ENCODE data around the gene BAD. TPM values are rescaled to one million over a fixed set of nuclear protein-coding genes. Genes with fewer than 3 reads are reported as not detected.
"Not testable (repeated sequence)": the region's sequence is repeated elsewhere in the genome, so short reads cannot be mapped to it uniquely, and the experiment has no call there.

BAD gene
- total and polyA plus RNA-seq, 10 of the 15 experiments (the other 5 are each of a cell fraction or from before 2014, with no cell fraction given), result 1.5 to 67.2 (median 39.6) TPM

DNA sequence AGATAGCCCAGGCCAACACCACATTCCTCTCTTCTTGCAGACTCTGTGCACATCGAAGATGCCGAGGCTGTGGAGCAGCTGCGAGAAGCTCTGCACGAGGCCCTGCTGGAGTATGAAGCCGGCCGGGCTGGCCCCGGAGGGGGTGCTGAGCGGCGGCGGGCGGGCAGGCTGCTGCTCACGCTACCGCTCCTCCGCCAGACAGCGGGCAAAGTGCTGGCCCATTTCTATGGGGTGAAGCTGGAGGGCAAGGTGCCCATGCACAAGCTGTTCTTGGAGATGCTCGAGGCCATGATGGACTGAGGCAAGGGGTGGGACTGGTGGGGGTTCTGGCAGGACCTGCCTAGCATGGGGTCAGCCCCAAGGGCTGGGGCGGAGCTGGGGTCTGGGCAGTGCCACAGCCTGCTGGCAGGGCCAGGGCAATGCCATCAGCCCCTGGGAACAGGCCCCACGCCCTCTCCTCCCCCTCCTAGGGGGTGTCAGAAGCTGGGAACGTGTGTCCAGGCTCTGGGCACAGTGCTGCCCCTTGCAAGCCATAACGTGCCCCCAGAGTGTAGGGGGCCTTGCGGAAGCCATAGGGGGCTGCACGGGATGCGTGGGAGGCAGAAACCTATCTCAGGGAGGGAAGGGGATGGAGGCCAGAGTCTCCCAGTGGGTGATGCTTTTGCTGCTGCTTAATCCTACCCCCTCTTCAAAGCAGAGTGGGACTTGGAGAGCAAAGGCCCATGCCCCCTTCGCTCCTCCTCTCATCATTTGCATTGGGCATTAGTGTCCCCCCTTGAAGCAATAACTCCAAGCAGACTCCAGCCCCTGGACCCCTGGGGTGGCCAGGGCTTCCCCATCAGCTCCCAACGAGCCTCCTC lies 31.4 kb upstream of the BAD start:
- H3K27me3 ChIP-seq (replicated peaks in 1 of 2; ENCODE audit: control insufficient read depth in 2 of 2, insufficient read depth in 2 of 2, low read length in 1 of 2); H3K27ac ChIP-seq (ENCODE audit: control insufficient read depth, insufficient read depth); H3K9me3 ChIP-seq (replicated peaks; ENCODE audit: control insufficient read depth, insufficient read depth, low read length); H4K20me1 ChIP-seq (ENCODE audit: control insufficient read depth, insufficient read depth); H2AFZ ChIP-seq (ENCODE audit: control insufficient read depth, low read depth, low read length); BruUV-seq (replicated peaks); ATAC-seq; in situ Hi-C loops (cut with MboI); H3K36me3 ChIP-seq (ENCODE audit: control insufficient read depth in 2 of 2, insufficient read depth in 2 of 2, low read length in 1 of 2); H3K4me1 ChIP-seq (ENCODE audit: control insufficient read depth, insufficient read depth, low read length); DNase-seq (ENCODE audit: low read depth, low spot score); H3K9ac ChIP-seq (ENCODE audit: control insufficient read depth, insufficient read depth, low read length); FAIRE-seq: not testable (repeated sequence)
- Histone ChIP-seq H3K4me2 (ENCODE audit: control insufficient read depth, insufficient read depth) (peak overlapping the region; percentile 88), H3K4me3 (peak overlapping the region; percentile 80), H3K79me2 (ENCODE audit: control insufficient read depth, insufficient read depth, low read length) (peaks cover 28% of the 10 kb centered on the region)
- RAD21 ChIA-PET (ENCODE audit: unreplicated experiment), result interaction anchor here (0.5 to 5.6 kb wide), 5 partner anchors 16 to 487 kb away, joined by 3 to 176 read pairs (median 57); partner anchors contain the start of gene RPS6KA4
- SMC1A ChIA-PET (ENCODE audit: uncharacterized antibody, unreplicated experiment), result interaction anchor here (5.3 kb wide), 1 partner anchor 17 kb away, joined by 71 read pairs; no protein-coding TSS in a partner anchor
- intact Hi-C loops (cut with micrococcal nuclease; ENCODE audit: unreplicated experiment), result loop anchor here (2.0 to 5.0 kb wide), 2 partner anchors 41 to 133 kb away; partner anchors contain the start of gene RPS6KA4
- CTCF ChIA-PET, result interaction anchor here (0.7 to 5.9 kb wide), 4 partner anchors 13 to 420 kb away, joined by 3 to 228 read pairs (median 96); partner anchors contain the start of genes CCDC88B and ESRRA
- POLR2A ChIA-PET, result interaction anchor here (0.5 to 3.5 kb wide), 5 partner anchors 11 to 777 kb away, joined by 6 to 42 read pairs (median 23); partner anchors contain the start of genes CCDC88B, ESRRA and FKBP2
- TF ChIP-seq POLR2A (IDR thresholded peaks at IDR 0.05; ENCODE audit: low read depth, low read length), result peak; percentile 58; the same call in 1 of the 2 replicates
- WGBS (ENCODE audit: insufficient coverage, insufficient replicate concordance, low lambda C conversion rate, missing lambda C conversion rate), result 79% methylated on average over 23 of the region's 25 CpGs

DNA sequence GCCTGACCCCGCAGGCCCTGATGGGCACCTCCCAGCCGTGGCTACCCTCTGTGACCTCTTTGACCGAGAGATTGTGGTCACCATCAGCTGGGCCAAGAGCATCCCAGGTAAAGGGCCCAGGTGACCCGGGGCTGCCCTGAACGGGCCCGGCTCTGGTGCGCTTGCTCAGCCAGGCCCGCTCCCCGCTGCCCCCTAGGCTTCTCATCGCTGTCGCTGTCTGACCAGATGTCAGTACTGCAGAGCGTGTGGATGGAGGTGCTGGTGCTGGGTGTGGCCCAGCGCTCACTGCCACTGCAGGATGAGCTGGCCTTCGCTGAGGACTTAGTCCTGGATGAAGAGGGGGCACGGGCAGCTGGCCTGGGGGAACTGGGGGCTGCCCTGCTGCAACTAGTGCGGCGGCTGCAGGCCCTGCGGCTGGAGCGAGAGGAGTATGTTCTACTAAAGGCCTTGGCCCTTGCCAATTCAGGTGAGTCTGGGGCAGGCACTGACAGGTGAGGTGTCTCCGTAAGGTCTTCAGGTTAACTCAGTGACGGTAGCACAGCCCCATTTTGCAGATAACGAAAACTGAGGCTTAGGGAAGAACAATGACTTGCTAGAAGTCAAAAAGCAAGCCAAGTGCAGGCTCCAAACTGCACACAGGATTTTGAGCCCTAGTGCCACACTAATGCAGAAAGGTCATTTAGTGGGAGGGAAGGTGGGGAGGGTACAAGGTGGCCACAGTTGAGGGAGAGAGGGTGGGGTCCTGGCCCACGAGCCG lies 30.5 kb upstream of the BAD start:
- H3K4me1 ChIP-seq (ENCODE audit: control insufficient read depth, insufficient read depth, low read length), result peaks cover 9% of the 10 kb centered on the region
- no peak for FAIRE-seq
- ChIA-PET POLR2A (interaction anchor here (3.2 kb wide), 1 partner anchor 24 kb away, joined by 37 read pairs; the partner anchor contains the start of gene CCDC88B), RAD21 (ENCODE audit: unreplicated experiment) (interaction anchor here (5.6 kb wide), 1 partner anchor 42 kb away, joined by 176 read pairs; the partner anchor contains the start of gene RPS6KA4), SMC1A (ENCODE audit: uncharacterized antibody, unreplicated experiment) (no interaction called here), CTCF (interaction anchor here (5.5 to 5.9 kb wide), 2 partner anchors 21 to 39 kb away, joined by 143 to 228 read pairs; partner anchors contain the start of gene CCDC88B)
- no peak for ATAC-seq
- no peak overlapping the region for H3K4me2 ChIP-seq (ENCODE audit: control insufficient read depth, insufficient read depth)
- no peak for DNase-seq (ENCODE audit: low read depth, low spot score)
- 97% methylated on average over 24 of the region's 24 CpGs for WGBS (ENCODE audit: insufficient coverage, insufficient replicate concordance, low lambda C conversion rate, missing lambda C conversion rate)
- TF ChIP-seq TCF3 (IDR thresholded peaks at IDR 0.05; ENCODE audit: borderline replicate concordance, insufficient read depth, low read depth, low read length) (no peak), BCL11A (IDR thresholded peaks at IDR 0.05; ENCODE audit: low read depth, low read length) (no peak), JUND (IDR thresholded peaks at IDR 0.05; ENCODE audit: low read depth, low read length) (no peak), RUNX3 (IDR thresholded peaks at IDR 0.05; ENCODE audit: low read length) (no peak), HDAC2 (IDR thresholded peaks at IDR 0.05) (no peak), CHD2 (IDR thresholded peaks at IDR 0.05; ENCODE audit: borderline replicate concordance, low read depth, low read length) (no peak)
- TF ChIP-seq, protein P1, sequence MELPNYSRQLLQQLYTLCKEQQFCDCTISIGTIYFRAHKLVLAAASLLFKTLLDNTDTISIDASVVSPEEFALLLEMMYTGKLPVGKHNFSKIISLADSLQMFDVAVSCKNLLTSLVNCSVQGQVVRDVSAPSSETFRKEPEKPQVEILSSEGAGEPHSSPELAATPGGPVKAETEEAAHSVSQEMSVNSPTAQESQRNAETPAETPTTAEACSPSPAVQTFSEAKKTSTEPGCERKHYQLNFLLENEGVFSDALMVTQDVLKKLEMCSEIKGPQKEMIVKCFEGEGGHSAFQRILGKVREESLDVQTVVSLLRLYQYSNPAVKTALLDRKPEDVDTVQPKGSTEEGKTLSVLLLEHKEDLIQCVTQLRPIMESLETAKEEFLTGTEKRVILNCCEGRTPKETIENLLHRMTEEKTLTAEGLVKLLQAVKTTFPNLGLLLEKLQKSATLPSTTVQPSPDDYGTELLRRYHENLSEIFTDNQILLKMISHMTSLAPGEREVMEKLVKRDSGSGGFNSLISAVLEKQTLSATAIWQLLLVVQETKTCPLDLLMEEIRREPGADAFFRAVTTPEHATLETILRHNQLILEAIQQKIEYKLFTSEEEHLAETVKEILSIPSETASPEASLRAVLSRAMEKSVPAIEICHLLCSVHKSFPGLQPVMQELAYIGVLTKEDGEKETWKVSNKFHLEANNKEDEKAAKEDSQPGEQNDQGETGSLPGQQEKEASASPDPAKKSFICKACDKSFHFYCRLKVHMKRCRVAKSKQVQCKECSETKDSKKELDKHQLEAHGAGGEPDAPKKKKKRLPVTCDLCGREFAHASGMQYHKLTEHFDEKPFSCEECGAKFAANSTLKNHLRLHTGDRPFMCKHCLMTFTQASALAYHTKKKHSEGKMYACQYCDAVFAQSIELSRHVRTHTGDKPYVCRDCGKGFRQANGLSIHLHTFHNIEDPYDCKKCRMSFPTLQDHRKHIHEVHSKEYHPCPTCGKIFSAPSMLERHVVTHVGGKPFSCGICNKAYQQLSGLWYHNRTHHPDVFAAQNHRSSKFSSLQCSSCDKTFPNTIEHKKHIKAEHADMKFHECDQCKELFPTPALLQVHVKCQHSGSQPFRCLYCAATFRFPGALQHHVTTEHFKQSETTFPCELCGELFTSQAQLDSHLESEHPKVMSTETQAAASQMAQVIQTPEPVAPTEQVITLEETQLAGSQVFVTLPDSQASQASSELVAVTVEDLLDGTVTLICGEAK (IDR thresholded peaks at IDR 0.05; ENCODE audit: borderline replicate concordance), result no peak
- in situ Hi-C loops (cut with MboI) (no loop called here), intact Hi-C loops (cut with micrococcal nuclease; ENCODE audit: unreplicated experiment) (loop anchor here (5.0 kb wide), 1 partner anchor 42 kb away; the partner anchor contains the start of gene RPS6KA4)
- peaks cover 28% of the 10 kb centered on the region for H3K79me2 ChIP-seq (ENCODE audit: control insufficient read depth, insufficient read depth, low read length)
- H3K36me3 ChIP-seq (ENCODE audit: control insufficient read depth in 2 of 2, insufficient read depth in 2 of 2, low read length in 1 of 2), result peaks cover 0 to 8% of the 10 kb centered on the region in 2 experiments; a peak in 3 of 4 replicates
- H3K9ac ChIP-seq (ENCODE audit: control insufficient read depth, insufficient read depth, low read length), result no peak overlapping the region
- no peak overlapping the region for H3K4me3 ChIP-seq
- BruUV-seq (replicated peaks), result no TSS peak
- H3K27me3 ChIP-seq (replicated peaks in 1 of 2; ENCODE audit: control insufficient read depth in 2 of 2, insufficient read depth in 2 of 2, low read length in 1 of 2), result no peaks in the 10 kb centered on the region
- H3K9me3 ChIP-seq (replicated peaks; ENCODE audit: control insufficient read depth, insufficient read depth, low read length), result no peaks in the 10 kb centered on the region
- no peak overlapping the region for H3K27ac ChIP-seq (ENCODE audit: control insufficient read depth, insufficient read depth)
- no peaks in the 10 kb centered on the region for H4K20me1 ChIP-seq (ENCODE audit: control insufficient read depth, insufficient read depth)
- H2AFZ ChIP-seq (ENCODE audit: control insufficient read depth, low read depth, low read length), result no peak overlapping the region
